HT1080 (cell line): Measurements from ENCODE around the gene JAML. TPM values are rescaled to one million over a fixed set of nuclear protein-coding genes. Genes with fewer than 3 reads are reported as not detected.

Experiments
- DNase-seq: peaks from one replicate; pipeline ENCODE4 v3.0.0-alpha.2; 2015; ENCODE audit warnings: low read depth
- small RNA-seq: library from RNA; depleted of rRNA; stranded (forward); fragments of <200 nt; gene quantifications from one replicate; pipeline ENCODE3, GENCODE V24; 2014
- total RNA-seq: library from RNA; depleted of rRNA; stranded (reverse); fragments of >200 nt; shearing (Covaris generic); gene quantifications from 2 replicates; pipeline ENCODE4 v1.2.3, GENCODE V29; 2014; rRNA removed

Gene JAML
- total RNA-seq, 1 experiment from 2014 or later: not detected

DNA sequence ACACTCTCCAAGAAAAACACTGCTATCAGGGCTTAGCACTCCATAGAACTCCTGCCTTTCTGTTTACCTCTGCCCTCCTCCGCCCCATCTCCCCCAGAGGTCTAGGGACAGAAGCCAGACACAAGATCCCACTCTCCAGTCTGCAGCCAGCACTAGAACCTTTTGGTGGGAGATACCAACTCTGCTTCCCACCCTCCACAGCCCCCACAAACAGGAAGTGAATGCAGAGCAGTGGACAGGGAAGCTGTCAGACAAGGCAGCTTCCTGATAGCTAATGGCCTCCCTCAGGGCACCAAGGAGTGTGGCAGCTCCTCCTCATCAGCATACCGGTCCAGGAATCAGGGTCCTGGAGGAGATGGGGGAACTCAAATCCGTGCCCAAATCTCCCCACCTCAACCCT, 77.3 kb downstream of the JAML start:
- no peak for DNase-seq

DNA sequence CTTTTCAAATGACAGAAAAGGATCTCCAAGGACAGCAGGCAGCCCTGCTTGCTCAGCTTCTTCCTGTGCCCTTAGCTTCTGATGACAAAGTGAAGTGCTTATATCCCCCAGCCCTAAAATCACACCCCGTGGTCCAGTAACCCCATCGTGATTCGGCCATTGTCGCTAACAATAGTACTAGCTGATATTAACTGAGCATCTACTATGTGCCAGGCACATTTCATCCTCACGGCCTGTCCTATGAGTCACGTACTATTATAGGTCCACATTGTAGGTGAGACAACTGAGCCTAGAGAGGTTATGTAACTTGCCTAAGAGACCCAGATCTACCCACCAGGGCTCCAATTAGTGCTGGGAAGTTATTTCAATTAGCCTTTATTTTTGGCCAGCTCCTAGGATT, 78.3 kb downstream of the JAML start:
- no peak for DNase-seq

DNA sequence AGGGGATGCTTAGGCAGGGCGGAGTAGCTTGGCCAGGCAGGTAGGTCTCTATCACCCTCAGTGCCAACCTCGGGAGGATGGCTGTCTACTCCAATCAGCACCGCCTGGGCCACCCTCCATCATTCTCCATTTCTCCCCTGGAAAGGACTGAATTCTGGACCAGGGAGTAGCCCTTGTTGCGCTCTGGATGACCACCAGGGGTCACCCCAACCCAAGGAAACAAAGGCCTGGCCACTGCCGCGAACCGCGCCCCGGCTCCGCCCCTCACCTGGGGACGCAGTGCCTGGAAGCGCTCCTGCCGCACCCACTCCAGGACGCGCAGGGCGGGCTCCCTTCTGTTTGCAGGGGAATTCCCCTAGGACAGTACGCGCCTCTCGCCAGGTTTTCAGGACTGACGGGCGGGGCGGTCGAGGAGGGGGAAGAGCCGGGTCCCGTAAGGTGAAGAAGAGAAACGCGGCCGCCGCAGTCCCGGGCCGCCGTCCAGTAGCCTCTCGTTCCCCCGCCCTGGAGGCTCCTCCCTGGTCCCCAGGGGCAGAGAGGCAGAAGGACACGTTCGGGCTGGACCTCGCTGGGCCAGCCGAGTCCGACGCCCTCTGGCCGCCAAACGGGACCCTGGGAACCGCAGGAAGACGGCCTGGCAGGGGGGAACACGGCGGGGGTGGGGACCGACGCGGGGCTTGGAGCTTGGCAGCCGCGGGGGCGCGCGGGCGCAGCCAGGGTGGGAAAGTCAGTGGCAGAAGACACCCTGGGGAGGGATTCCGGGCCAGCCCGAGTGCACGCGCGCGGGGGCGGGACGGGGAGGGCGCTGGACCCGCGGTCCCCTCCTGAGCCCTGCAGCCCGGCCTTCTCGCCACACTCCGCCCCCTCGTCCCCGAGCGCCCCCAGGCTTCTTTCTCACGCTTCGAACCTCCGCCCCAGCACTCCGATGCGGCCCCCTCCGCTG, 79.3 kb downstream of the JAML start:
- DNase-seq: peak; percentile 68

DNA sequence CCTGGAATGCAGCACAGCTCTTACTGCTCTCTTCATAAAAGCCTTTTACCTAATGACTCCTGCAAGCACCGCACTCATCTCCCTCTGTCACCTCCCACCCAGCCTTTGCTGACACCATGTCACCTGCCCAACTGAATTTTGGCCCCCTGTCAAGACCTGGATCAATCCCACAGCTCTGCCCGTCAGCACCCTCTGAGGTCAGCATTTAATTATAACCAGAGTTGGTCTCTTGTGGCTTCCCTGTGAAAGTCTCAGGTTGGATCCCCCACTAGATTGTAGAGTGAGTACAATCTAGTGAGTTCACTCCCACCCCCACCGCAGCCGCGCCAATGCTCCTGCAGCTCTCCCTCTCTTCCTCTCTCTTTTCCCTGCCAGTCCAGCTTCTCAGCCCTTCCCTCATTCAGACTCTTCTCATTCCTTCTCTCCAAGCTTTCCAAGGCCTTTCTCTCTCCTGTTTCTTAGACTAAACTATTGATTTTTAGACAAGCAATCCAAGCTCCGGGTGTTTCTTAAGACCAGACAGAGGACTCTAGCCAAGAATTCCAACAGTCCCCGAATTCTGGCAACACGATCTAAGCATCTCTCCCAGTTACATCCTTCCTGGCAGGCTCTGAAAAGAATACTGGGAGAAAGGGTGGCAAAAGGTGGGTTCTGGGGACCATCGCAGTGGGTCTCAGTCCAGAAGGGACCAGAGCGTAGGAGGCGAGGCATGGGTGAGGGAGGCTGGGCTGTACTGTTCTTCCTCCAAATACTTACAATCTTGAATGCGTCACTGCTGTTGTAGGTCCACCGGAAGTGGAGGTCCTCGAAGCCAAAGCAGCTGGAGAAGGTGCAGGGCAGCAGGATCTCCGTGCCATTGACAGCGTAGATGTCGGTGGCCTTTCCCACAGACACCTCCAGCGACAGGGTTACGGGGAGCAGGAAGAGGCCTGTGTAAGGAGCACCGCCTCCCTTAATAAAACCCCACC, 80.2 kb downstream of the JAML start:
- DNase-seq: no peak

Small RNA genes within 50 kb of the gene (small RNA-seq; reads per million reads assigned to genes)
- gene HSPE1P18: not detected

Other genes starting within 250 kb of the JAML start
- not detected in 2 replicates for gene IL10RA, start 238.6 kb downstream of the JAML start, total RNA-seq
- gene TMPRSS4, start 147.9 kb downstream of the JAML start, total RNA-seq: not detected in 2 replicates
- gene SMIM35, start 138.0 kb downstream of the JAML start, total RNA-seq: not detected in 2 replicates
- not detected in 2 replicates for gene SCN4B, start 72.2 kb downstream of the JAML start, total RNA-seq
- 0.03 TPM in 1 of 2 replicates, not detected in the other for gene SCN2B, start 48.4 kb downstream of the JAML start, total RNA-seq
- gene MPZL3, start 27.4 kb upstream of the JAML start, total RNA-seq: 1.7 and 2.2 TPM in 2 replicates
- gene MPZL2, start 39.3 kb upstream of the JAML start, total RNA-seq: 2.6 and 5.6 TPM in 2 replicates
- 0.42 TPM in 1 of 2 replicates, not detected in the other for gene CD3E, start 79.7 kb upstream of the JAML start, total RNA-seq
- gene CD3D, start 117.7 kb upstream of the JAML start, total RNA-seq: 1.0 and 4.0 TPM in 2 replicates
- gene CD3G, start 119.3 kb upstream of the JAML start, total RNA-seq: not detected in 2 replicates
- 37.9 and 45.8 TPM in 2 replicates for gene UBE4A, start 134.6 kb upstream of the JAML start, total RNA-seq
- gene ATP5MG, start 176.6 kb upstream of the JAML start, total RNA-seq: 139 and 211 TPM in 2 replicates
- gene KMT2A, start 211.5 kb upstream of the JAML start, total RNA-seq: 24.2 and 24.6 TPM in 2 replicates